Measurements from ENCODE around the gene PIGM. TPM values are rescaled to one million over a fixed set of nuclear protein-coding genes. Genes with fewer than 3 reads are reported as not detected.
A peak's percentile ranks its signal among the peaks of the same experiment; 100 is the strongest.

Gene PIGM
- total RNA-seq, 1 experiment from 2014 or later, result 4.6 TPM

DNA sequence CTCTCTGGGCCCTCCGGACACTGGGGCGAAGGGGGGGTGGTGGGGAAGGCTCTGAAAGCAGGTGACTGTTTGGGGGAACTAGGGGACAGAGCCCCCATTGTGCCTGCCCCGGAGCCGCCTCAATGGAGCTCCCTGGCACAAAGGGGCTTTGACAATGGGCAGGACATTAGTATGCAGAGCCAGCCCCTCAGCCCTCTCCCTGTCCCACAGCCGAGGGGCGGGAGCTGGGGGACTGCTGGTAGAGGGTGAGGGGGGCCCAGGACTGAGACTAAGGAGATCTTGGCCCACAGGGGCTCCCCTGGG is 30.4 kb upstream of the PIGM start:
- no TSS peak for BruUV-seq (replicated peaks)
- DNase-seq (ENCODE audit: low spot score), result no peak
- H3K27me3 ChIP-seq (replicated peaks; ENCODE audit: insufficient read depth, low read depth, low read length, poor library complexity), result peaks cover 4% of the 10 kb centered on the region

GRCh38 chr1:160061369-160062229 is 29.8 kb upstream of the PIGM start:
- no peak for DNase-seq (ENCODE audit: low spot score)
- intact Hi-C loops (cut with micrococcal nuclease; ENCODE audit: unreplicated experiment), result no loop called here
- BruUV-seq (replicated peaks), result no TSS peak
- POLR2A ChIA-PET (ENCODE audit: low non-redundant PET), result no interaction called here
- Histone ChIP-seq H3K9me3 (ENCODE audit: low read depth, low read length, poor library complexity, severe bottlenecking) (no peaks in the 10 kb centered on the region), H3K4me3 (ENCODE audit: low read depth, low read length, poor library complexity, severe bottlenecking) (no peak overlapping the region), H3K27me3 (replicated peaks; ENCODE audit: insufficient read depth, low read depth, low read length, poor library complexity) (peaks cover 7% of the 10 kb centered on the region), H3K36me3 (ENCODE audit: insufficient read depth, low read length, poor library complexity, severe bottlenecking) (no peaks in the 10 kb centered on the region), H3K27ac (ENCODE audit: low read depth, low read length, poor library complexity, severe bottlenecking) (no peak overlapping the region), H3K4me1 (ENCODE audit: insufficient read depth, low read length, poor library complexity, severe bottlenecking) (no peaks in the 10 kb centered on the region)
- TF ChIP-seq, protein P1, sequence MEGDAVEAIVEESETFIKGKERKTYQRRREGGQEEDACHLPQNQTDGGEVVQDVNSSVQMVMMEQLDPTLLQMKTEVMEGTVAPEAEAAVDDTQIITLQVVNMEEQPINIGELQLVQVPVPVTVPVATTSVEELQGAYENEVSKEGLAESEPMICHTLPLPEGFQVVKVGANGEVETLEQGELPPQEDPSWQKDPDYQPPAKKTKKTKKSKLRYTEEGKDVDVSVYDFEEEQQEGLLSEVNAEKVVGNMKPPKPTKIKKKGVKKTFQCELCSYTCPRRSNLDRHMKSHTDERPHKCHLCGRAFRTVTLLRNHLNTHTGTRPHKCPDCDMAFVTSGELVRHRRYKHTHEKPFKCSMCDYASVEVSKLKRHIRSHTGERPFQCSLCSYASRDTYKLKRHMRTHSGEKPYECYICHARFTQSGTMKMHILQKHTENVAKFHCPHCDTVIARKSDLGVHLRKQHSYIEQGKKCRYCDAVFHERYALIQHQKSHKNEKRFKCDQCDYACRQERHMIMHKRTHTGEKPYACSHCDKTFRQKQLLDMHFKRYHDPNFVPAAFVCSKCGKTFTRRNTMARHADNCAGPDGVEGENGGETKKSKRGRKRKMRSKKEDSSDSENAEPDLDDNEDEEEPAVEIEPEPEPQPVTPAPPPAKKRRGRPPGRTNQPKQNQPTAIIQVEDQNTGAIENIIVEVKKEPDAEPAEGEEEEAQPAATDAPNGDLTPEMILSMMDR (conservative IDR thresholded peaks at IDR 0.05; ENCODE audit: low read depth, low read length), result no peak
- no peak for TF ChIP-seq EZH2 (IDR thresholded peaks at IDR 0.05; ENCODE audit: borderline replicate concordance, low read depth, low read length, poor library complexity, severe bottlenecking)
- CTCF ChIA-PET, result no interaction called here

More for the DNA sequence above, 30.4 kb upstream of the PIGM start:
- Histone ChIP-seq H3K4me3 (ENCODE audit: low read depth, low read length, poor library complexity, severe bottlenecking) (no peak overlapping the region), H3K9me3 (ENCODE audit: low read depth, low read length, poor library complexity, severe bottlenecking) (no peaks in the 10 kb centered on the region), H3K27ac (ENCODE audit: low read depth, low read length, poor library complexity, severe bottlenecking) (no peak overlapping the region), H3K4me1 (ENCODE audit: insufficient read depth, low read length, poor library complexity, severe bottlenecking) (no peaks in the 10 kb centered on the region), H3K36me3 (ENCODE audit: insufficient read depth, low read length, poor library complexity, severe bottlenecking) (no peaks in the 10 kb centered on the region)
- ChIA-PET POLR2A (ENCODE audit: low non-redundant PET) (no interaction called here), CTCF (no interaction called here)
- intact Hi-C loops (cut with micrococcal nuclease; ENCODE audit: unreplicated experiment), result no loop called here
- TF ChIP-seq, protein P1 (conservative IDR thresholded peaks at IDR 0.05; ENCODE audit: low read depth, low read length), result no peak
- TF ChIP-seq EZH2 (IDR thresholded peaks at IDR 0.05; ENCODE audit: borderline replicate concordance, low read depth, low read length, poor library complexity, severe bottlenecking), result no peak

DNA sequence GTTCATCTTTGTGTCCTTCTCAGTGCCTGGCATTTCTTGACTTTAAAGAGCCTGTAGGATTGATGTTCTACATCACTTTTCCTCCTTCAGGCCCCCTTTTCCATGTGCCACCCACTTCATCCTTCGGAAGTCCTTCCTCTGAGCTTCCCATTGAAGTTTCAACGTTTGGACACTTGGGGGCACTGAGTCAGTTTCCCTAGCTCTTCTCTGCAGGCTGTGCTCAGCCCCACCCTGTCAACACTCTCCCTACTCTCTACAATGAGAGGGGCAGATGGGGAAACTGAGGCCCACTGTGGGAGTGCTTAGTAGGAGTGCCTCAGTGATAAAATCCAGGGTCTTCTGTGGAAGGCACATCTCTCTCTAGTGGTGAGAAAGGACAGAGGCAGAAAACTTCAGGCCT is 26.3 kb upstream of the PIGM start:
- Histone ChIP-seq H3K36me3 (ENCODE audit: insufficient read depth, low read length, poor library complexity, severe bottlenecking) (no peaks in the 10 kb centered on the region), H3K9me3 (ENCODE audit: low read depth, low read length, poor library complexity, severe bottlenecking) (no peaks in the 10 kb centered on the region), H3K27me3 (replicated peaks; ENCODE audit: insufficient read depth, low read depth, low read length, poor library complexity) (peaks cover 38% of the 10 kb centered on the region), H3K4me1 (ENCODE audit: insufficient read depth, low read length, poor library complexity, severe bottlenecking) (no peaks in the 10 kb centered on the region), H3K27ac (ENCODE audit: low read depth, low read length, poor library complexity, severe bottlenecking) (no peak overlapping the region), H3K4me3 (ENCODE audit: low read depth, low read length, poor library complexity, severe bottlenecking) (no peak overlapping the region)
- ChIA-PET CTCF (interaction anchor here (0.9 to 2.5 kb wide), 4 partner anchors 18 to 318 kb away, joined by 4 to 17 read pairs (median 6); no protein-coding TSS in a partner anchor), POLR2A (ENCODE audit: low non-redundant PET) (no interaction called here)
- peak; percentile 18 for DNase-seq (ENCODE audit: low spot score)
- BruUV-seq (replicated peaks), result no TSS peak
- no peak for TF ChIP-seq EZH2 (IDR thresholded peaks at IDR 0.05; ENCODE audit: borderline replicate concordance, low read depth, low read length, poor library complexity, severe bottlenecking)
- TF ChIP-seq, protein P1 (conservative IDR thresholded peaks at IDR 0.05; ENCODE audit: low read depth, low read length), result peak; percentile 52
- intact Hi-C loops (cut with micrococcal nuclease; ENCODE audit: unreplicated experiment), result no loop called here

All from A673 (cell line).